ENCODE measurements around the gene MOG.

- TF ChIP-seq EZH2 (IDR thresholded peaks at IDR 0.05; ENCODE audit: low read depth, unreplicated experiment) (no peak), CTCF (conservative IDR thresholded peaks at IDR 0.05; ENCODE audit: low read depth in 2 of 2) (no peak), POLR2AphosphoS5 (IDR thresholded peaks at IDR 0.05; ENCODE audit: low read depth) (no peak), REST (IDR thresholded peaks at IDR 0.05; ENCODE audit: unreplicated experiment) (no peak), EZH2phosphoT487 (IDR thresholded peaks at IDR 0.05; ENCODE audit: unreplicated experiment) (no peak)
Observed at GRCh38 chr6:29619578-29620160, 37.2 kb upstream of the MOG start.
